GM12874 (cell line): ENCODE data around the gene FAF2.

ENCODE experiments used
- CTCF ChIP-seq: IDR thresholded peaks from 2 replicates; pipeline ENCODE4 v1.5.1; 2011; ENCODE audit warnings: low read depth, mild to moderate bottlenecking, control low read depth, low read length, moderate library complexity; ENCODE audit not compliant: insufficient read depth

Gene FAF2

GRCh38 chr5:176519810-176520720, 71.9 kb downstream of the FAF2 start:
- TF ChIP-seq CTCF = no peak

GRCh38 chr5:176521286-176521685, 73.1 kb downstream of the FAF2 start:
- no peak for TF ChIP-seq CTCF

GRCh38 chr5:176521699-176522263, 73.6 kb downstream of the FAF2 start:
- no peak for TF ChIP-seq CTCF

- TF ChIP-seq CTCF = no peak
These were observed 76.0 kb downstream of the FAF2 start for GRCh38 chr5:176524138-176524537.

GRCh38 chr5:176524987-176525386, 76.8 kb downstream of the FAF2 start:
- no peak for TF ChIP-seq CTCF

- TF ChIP-seq CTCF = no peak
These were observed 77.5 kb downstream of the FAF2 start for GRCh38 chr5:176525677-176526076.

- TF ChIP-seq CTCF = no peak
These were observed 78.3 kb downstream of the FAF2 start for GRCh38 chr5:176526462-176526861.
